ENCODE measurements around the gene PSG1. TPM values are rescaled to one million over a fixed set of nuclear protein-coding genes. Genes with fewer than 3 reads are reported as not detected.
"Not testable (repeated sequence)": the region's sequence is repeated elsewhere in the genome, so short reads cannot be mapped to it uniquely, and the experiment has no call there.

Gene PSG1
- total RNA-seq, 2 experiments from 2014 or later = not detected

GRCh38 chr19:42846597-42846996 lies 32.9 kb downstream of the PSG1 start:
- Histone ChIP-seq H3K4me3 (ENCODE audit: low read depth, low read length, poor library complexity, severe bottlenecking) (no peak overlapping the region), H3K79me2 (ENCODE audit: insufficient read depth, low read depth, low read length) (no peaks in the 10 kb centered on the region), H2AFZ (ENCODE audit: low read length) (no peak overlapping the region), H3K9me2 (ENCODE audit: insufficient read depth, low read length) (no peaks in the 10 kb centered on the region), H3K4me1 (ENCODE audit: insufficient read depth, low read length, poor library complexity, severe bottlenecking) (no peaks in the 10 kb centered on the region), H3K9me3 (ENCODE audit: low read length) (no peaks in the 10 kb centered on the region), H4K20me1 (ENCODE audit: insufficient read depth, low read length) (no peaks in the 10 kb centered on the region), H3K36me3 (ENCODE audit: insufficient read depth, low read length) (no peaks in the 10 kb centered on the region), H3K4me2 (ENCODE audit: low read length) (no peak overlapping the region), H3K27ac (ENCODE audit: low read depth, low read length, poor library complexity, severe bottlenecking) (no peak overlapping the region)
- intact Hi-C loops (cut with micrococcal nuclease; ENCODE audit: unreplicated experiment) = no loop called here
- TF ChIP-seq EZH2phosphoT487 (IDR thresholded peaks at IDR 0.05; ENCODE audit: borderline replicate concordance, low read depth, low read length) = no peak
- no peak for TF ChIP-seq CTCF (conservative IDR thresholded peaks at IDR 0.05; ENCODE audit: low read length)
- no TSS peak for BruUV-seq (replicated peaks)
- ChIA-PET POLR2A (no interaction called here), CTCF (ENCODE audit: unreplicated experiment) (no interaction called here)
- no peak for DNase-seq (ENCODE audit: low spot score)

- intact Hi-C loops (cut with micrococcal nuclease; ENCODE audit: unreplicated experiment); H3K79me2 ChIP-seq (ENCODE audit: insufficient read depth, low read depth, low read length); H4K20me1 ChIP-seq (ENCODE audit: insufficient read depth, low read length); CTCF ChIA-PET (ENCODE audit: unreplicated experiment); DNase-seq (ENCODE audit: low spot score); H3K9me2 ChIP-seq (ENCODE audit: insufficient read depth, low read length); H2AFZ ChIP-seq (ENCODE audit: low read length); H3K27ac ChIP-seq (ENCODE audit: low read depth, low read length, poor library complexity, severe bottlenecking); H3K4me3 ChIP-seq (ENCODE audit: low read depth, low read length, poor library complexity, severe bottlenecking); H3K4me1 ChIP-seq (ENCODE audit: insufficient read depth, low read length, poor library complexity, severe bottlenecking); BruUV-seq (replicated peaks); H3K9me3 ChIP-seq (ENCODE audit: low read length); H3K36me3 ChIP-seq (ENCODE audit: insufficient read depth, low read length); POLR2A ChIA-PET; H3K4me2 ChIP-seq (ENCODE audit: low read length): not testable (repeated sequence)
Observed at GRCh38 chr19:42843631-42844030, 35.9 kb downstream of the PSG1 start.

- H3K36me3 ChIP-seq (ENCODE audit: insufficient read depth, low read length); H3K9me3 ChIP-seq (ENCODE audit: low read length); H3K4me3 ChIP-seq (ENCODE audit: low read depth, low read length, poor library complexity, severe bottlenecking); H3K79me2 ChIP-seq (ENCODE audit: insufficient read depth, low read depth, low read length); POLR2A ChIA-PET; H2AFZ ChIP-seq (ENCODE audit: low read length); H3K4me1 ChIP-seq (ENCODE audit: insufficient read depth, low read length, poor library complexity, severe bottlenecking); H4K20me1 ChIP-seq (ENCODE audit: insufficient read depth, low read length); H3K27ac ChIP-seq (ENCODE audit: low read depth, low read length, poor library complexity, severe bottlenecking); BruUV-seq (replicated peaks); intact Hi-C loops (cut with micrococcal nuclease; ENCODE audit: unreplicated experiment); CTCF ChIA-PET (ENCODE audit: unreplicated experiment); H3K9me2 ChIP-seq (ENCODE audit: insufficient read depth, low read length); H3K4me2 ChIP-seq (ENCODE audit: low read length); DNase-seq (ENCODE audit: low spot score): not testable (repeated sequence)
Observed at GRCh38 chr19:42832746-42833442, 46.6 kb downstream of the PSG1 start.

DNA sequence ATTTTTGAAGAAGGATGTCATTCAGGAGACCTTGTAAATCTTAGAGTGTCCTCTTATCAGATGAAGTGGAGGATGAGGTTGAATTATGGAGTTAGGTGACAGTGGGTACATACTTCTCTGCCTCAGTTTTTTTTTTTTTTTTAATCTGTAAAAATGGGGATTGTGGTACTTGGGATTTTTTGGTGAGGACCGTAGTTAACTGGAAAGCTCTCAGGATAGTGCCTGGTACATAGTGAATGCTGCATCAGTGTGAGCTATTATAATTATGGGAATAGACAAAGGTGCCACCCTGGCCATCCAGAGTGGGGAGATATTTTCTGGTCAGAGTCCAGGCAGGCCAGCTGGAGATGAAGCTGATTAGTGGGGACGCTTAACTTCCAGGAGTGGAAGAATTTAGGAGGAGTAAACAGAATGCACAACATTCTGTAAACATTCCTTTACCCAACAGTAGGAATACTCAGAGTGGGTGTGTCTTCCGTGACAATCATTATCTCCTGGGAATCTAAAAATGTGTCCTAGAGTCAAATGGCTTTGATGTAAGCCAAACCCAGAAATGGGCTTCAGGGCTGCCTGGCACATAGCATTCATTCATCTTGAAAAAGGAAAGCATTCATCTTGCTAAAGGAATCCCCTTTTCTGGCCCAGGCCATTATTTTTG lies 47.4 kb downstream of the PSG1 start:
- DNase-seq (ENCODE audit: low spot score); H3K4me2 ChIP-seq (ENCODE audit: low read length); BruUV-seq (replicated peaks); H3K9me2 ChIP-seq (ENCODE audit: insufficient read depth, low read length); POLR2A ChIA-PET; H3K27ac ChIP-seq (ENCODE audit: low read depth, low read length, poor library complexity, severe bottlenecking); intact Hi-C loops (cut with micrococcal nuclease; ENCODE audit: unreplicated experiment); H3K4me3 ChIP-seq (ENCODE audit: low read depth, low read length, poor library complexity, severe bottlenecking); H3K36me3 ChIP-seq (ENCODE audit: insufficient read depth, low read length); CTCF ChIA-PET (ENCODE audit: unreplicated experiment); H3K79me2 ChIP-seq (ENCODE audit: insufficient read depth, low read depth, low read length); H4K20me1 ChIP-seq (ENCODE audit: insufficient read depth, low read length); H3K9me3 ChIP-seq (ENCODE audit: low read length); H3K4me1 ChIP-seq (ENCODE audit: insufficient read depth, low read length, poor library complexity, severe bottlenecking); H2AFZ ChIP-seq (ENCODE audit: low read length): not testable (repeated sequence)
